Activated CD4-positive, CD25-positive, alpha-beta regulatory T cell (primary cell): ENCODE data around the gene TRPV4.

Experiments used
- DNase-seq, 4 experiments: peaks; one replicate each; lab custom pipeline; 2025; lab: John Stamatoyannopoulos, UW

TRPV4 gene

GRCh38 chr12:109827566-109828550 lies 5.3 kb downstream of the TRPV4 start:
- no peak for DNase-seq

DNA sequence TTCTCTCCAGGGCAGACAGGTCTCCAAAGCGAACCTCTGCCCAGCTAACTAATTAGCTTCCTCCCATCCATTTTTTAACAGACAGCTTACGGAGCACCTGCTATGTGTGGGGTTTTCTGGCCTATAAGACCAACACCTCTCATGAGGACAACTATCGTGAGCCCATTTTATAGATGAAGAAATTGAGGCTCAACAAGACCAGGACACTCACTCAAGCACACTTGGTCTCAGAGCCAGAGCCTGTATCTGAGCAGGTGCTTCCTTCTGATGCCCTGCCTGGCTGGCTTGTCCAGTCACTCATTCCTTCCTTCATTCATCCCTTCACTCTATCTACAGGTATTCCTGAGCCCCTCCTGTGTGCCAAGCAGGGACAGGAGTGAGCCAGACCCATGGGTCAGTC lies 6.1 kb downstream of the TRPV4 start:
- DNase-seq, result no peak

DNA sequence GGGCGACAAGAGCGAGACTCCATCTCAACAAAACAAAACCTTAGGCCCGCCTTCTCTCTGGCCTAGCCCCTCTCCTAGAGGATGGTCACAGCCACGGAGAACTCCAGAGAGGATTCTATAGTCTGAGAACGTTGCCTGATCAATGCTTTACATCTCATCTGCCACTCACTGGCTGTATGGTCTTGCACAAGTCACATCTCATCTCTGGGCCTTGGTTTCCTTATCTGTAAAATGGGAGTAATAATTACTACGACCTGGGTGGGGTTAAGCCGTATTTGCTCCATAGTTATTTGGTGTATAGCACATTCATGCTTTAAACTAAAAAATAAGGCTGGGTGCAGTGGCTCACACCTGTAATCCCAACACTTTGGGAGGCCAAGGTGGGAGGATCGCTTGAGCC lies 8.5 kb downstream of the TRPV4 start:
- DNase-seq, result no peak

- no peak for DNase-seq
Measured at GRCh38 chr12:109822951-109823411, 10.2 kb downstream of the TRPV4 start.

- no peak for DNase-seq
Measured at GRCh38 chr12:109822416-109822815, 10.8 kb downstream of the TRPV4 start.

DNA sequence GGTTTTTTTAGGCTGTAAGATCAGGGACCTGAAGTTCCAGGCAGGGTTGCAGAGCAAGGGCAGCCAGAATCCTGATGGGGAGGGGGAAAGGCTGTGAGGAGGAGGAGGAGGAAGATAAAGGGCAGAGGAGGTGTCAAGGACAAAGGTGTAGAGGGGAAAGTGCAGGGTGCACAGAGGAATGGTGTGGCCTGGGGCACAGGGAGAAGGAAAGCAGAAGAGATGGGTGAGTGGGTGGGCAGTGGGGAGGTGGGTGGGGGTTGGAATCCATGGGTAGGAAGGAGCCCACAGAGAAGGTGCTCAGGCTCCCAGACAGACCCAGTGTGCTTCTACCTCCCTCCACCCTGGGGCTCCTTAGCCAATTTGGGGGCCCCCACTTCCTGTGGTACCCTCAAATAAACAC lies 11.2 kb downstream of the TRPV4 start:
- DNase-seq, result no peak

DNA sequence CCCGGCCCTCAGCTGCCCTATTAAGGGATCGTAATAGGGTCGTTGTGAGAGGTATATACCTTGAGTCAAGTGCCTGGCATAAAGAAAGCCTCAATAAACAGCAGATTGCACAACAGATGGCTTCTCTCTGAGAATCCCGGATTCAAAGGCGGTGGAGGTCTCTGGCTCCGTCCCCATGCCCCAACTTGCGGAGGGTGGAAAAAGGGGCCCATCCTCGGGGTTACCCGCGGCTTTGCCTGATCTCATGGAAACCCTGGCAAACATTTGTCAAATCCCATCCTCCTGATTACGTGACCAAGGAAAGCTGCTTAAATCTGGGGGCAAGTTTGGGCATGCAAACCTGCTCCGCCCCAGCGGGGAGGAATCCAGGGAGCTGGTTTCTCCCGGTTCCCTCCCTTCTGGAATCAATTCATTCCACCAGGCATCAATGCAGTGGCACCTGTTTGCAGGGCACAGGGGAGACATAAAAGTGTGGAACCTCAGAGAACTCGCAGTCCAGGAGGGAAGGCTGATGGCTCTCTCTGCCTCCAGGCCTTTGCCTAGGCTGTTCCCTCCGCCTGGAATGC lies 12.3 kb downstream of the TRPV4 start:
- no peak for DNase-seq

DNA sequence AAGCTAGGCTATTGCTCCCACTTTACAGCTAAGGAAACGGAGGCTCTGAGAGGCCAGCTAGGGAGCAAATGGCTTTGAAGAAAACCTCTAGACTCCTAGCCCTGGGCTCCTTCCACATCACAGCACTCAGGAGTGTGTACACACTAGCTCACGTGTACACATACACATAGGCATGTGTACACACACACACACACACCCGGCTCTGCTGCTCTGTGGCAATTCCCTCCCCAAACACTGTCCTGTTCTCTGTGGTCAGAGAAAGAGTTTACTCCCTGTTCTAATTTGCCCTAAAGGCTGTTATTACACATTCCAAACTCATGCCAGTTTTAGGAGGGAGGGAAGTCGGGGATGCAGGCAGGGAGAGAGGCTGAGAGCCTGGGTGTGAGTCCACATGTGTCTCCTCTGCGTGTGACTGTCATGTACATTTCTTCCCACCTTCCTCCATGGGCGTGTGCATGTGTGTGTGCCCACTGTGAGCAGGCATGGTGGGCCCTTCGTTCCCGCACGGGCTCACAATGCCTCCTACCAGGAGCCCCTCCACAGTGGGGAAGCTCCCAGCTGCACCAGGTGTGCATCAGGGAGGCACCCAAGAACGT lies 14.2 kb downstream of the TRPV4 start:
- DNase-seq, result no peak

DNA sequence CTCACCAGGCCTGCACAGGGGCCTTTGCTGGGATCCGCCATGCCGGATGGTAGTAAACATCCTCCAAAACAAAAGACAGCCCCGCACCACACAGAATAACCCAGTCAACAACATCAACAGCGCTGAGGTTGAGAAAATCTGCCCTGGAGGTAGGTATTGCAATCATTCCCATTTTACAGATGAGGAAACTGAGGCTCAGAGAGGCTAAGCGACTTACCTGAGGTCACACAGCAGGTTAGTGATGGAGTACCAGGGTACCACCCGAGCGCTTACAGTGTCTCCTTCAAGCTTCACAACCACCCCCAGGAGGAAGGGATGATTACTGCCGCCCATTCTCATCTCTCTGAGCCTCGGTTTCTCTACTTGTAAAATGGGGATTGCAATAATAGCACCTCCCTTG lies 14.9 kb downstream of the TRPV4 start:
- no peak for DNase-seq

DNA sequence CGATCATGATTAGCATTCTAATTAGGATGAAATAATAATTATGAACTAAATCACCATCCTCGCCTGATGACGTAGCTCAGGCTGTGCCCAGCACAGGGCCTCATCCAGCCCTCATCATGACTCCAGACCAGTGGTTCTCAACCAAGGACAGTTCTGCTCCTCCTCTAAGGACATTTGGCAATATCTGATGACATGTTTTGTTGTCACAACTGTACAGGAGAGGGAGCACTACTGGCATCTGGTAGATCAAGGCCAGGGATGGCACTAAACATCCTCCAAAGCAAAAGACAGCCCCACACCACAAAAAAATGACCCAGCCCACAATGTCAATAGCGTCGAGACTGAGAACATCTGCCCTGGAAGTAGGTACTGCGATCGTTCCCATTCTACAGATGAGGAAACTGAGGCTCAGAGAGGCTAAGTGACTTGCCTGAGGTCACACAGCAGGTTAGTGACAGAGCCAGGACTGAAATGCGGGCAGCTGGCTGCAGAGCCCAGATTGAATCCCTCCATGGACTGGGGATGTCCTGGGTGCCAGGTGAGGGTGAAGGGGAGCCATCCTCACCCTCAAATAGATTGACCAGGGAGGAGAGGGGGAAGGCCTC lies 15.5 kb downstream of the TRPV4 start:
- DNase-seq, result no peak

DNA sequence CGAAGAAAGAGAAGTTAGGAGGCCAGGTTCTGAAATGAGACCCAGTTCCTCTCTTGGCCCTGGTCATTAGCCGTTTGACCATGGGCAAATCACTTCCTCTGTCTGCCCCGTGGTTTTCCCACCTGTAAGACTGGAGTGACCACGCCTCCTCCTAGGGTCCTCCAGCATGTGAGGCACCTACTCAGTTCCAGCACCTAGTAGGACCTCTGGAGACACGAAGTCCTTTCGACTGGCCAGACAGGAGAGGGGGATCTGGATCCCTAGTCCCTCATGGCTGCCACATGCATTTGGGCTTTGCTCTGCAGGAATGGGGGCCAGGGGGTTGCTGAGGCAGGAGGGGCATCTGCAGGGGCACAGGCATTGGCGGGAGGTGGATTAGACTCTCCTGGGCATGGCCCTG lies 16.3 kb downstream of the TRPV4 start:
- no peak for DNase-seq

DNA sequence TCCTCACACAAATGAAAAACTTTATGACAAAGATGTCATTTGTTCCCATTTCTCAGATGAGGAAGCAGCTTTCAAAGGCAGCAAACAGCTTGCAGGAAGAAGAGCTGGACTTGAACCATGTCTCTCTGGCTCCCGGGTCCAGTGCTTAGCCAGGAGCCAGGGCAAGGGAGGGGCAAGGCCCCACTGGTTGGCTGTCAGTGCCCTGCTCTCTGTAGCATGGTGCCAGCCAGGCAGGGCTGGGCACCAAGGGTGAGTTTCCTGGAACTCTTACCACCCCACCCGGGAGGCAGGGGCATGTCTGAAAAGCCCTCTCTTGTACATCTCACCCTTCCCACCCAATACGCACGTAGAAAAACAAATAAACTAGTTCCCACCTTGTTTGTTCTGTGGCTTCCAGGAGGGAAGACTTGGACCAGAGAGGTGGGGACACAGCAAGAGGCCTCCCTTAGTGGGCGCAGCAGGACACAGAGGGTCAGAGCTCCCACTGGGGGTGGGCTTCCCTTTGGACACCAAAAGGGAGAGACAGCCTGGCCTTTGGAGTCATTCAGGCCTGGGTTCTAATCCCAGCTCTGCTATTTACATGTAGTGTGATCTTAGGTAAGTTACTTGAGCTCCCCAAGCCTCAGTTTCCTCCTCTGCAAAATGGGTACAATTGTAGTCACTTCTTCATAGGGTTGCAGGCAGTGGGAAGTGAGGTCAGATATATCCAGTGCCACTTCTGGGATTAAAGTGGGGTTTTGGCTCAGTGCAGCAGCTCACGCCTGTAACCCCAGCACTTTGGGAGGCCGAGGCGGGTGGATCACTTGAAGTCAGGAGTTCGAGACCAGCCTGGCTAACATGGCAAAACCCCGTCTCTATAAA lies 17.2 kb downstream of the TRPV4 start:
- no peak for DNase-seq

GRCh38 chr12:109815225-109815624 lies 18.0 kb downstream of the TRPV4 start:
- no peak for DNase-seq

DNA sequence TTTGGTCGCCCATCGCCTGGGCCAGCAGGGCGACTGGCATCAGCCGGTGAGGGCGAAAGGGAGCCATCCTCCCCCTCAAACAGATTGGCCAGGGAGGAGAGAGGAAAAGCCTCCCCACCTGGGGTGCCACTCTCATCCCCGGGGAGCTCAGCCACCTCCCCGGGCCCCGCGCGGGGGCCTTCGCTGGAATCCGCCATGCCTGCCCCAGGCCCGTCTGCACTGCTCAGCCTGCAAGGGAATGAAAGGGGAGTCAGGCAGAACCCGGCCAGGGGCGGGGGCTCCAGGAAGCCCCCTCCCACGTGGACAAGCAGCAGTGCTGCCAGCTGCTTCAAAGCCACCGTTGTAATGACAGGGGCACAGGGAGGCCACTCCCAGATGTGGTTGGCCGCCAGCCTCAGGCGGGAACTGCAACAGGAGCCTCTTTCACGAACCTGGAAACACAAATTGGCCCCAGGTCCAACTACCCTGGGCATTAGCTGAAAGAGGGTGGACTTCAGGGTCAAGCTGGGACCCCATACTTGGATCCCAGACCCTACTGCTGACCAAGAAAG lies 18.5 kb downstream of the TRPV4 start:
- DNase-seq, result no peak

GRCh38 chr12:109813810-109814416 lies 19.3 kb downstream of the TRPV4 start:
- no peak for DNase-seq

- DNase-seq, result no peak
Measured at GRCh38 chr12:109811624-109811995, 21.6 kb downstream of the TRPV4 start.

DNA sequence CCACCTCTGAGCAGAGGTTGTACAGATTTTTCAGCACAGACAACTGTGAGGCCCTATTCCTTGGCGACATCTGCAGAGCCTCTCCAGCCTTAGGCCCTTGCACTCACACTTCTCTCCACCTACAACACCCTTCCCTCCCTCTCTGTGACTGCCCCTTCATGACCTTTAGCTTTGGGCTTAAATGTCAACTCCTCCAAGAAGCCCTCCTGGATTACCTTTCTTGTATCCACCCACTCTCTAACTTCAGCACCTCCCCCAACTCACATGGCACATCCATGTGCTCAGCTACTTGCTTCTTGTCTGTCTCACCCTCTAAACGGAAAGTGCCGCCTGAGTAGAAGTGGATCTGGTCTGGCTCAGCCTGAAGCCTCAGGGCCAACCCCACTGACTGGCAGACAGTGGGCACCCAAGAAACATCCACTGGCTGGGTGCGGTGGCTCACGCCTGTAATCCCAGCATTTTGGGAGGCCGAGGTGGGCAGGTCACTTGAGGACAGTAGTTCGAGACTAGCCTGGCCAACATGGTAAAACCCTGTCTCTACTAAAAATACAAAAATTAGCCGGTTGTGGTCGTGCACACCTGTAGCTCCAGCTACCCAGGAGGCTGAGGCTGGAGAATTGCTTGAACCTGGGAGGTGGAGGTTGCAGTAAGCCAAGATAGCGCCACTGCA lies 22.1 kb downstream of the TRPV4 start:
- DNase-seq, result no peak

DNA sequence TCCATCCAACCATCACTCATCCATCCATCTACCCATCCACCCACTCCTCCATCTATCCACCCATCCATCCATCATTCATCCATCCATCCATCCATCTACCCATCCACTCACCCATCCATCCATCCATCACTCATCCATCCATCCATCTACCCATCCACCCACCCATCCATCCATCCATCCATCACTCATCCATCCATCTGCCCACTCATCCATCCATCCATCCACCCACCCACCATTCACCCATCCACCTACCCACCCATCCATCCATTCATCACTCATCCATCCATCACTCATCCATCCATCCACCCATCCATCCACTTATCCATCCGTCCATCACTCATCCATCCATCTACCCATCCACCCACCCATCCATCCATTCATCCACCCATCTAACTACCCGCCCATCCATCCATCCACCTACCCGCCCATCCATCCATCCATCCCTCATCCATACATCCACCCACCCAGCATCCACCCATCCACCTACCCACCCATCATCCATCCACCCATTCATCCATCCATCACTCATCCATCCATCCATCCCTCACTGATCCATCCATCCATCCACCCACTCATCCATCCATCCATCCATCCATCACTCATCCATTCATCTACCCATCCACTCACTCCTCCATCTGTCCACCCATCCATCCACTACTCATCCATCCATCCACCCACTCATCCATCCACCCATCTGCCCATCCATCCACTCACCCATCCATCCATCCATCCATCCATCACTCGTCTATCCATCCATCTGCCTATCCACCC lies 24.1 kb downstream of the TRPV4 start:
- DNase-seq, result no peak

DNA sequence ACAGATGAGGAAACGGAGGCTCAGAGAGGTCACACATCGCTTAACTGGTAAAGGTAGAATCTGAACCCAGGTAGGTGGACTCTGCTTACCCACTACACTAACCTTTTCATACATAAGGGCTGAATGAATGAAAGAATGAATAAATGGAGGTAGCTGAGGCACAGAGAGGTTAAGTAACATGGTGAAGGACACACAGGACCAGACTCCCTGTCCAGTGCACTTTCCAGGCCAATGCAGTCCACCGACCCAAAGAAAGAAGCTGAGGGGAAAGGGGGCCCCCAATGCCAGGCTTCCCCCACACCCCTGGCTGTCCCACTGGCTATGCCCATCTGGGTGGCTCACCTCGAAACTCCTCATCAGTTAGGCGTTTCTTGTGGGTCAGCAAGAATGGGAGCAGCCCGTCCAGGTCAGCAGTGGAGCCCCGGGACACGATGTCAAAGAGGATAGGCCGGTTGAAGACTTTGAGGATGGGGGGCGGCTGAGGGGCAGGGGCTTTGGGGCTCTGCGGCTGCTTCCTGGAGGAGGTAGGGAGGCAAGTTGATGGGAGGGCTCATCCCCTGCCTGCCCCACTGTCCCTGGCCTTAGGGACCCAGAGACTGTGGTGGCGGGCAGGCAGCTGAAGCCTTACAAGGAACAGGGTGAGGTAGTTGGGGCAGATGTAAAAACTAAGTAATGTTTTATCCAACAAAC lies 25.1 kb downstream of the TRPV4 start:
- no peak for DNase-seq
